HG03520 (cell line): ENCODE results near the gene PEX5L.
"Not testable (repeated sequence)": the region's sequence is repeated elsewhere in the genome, so short reads cannot be mapped to it uniquely, and the experiment has no call there.

ENCODE experiments used
- ATAC-seq: cut with Tn5 transposase; IDR thresholded peaks from one replicate; pipeline ENCODE4 v1.9.1; 2021; ENCODE audit warnings: mild to moderate bottlenecking, moderate library complexity; ENCODE audit not compliant: unreplicated experiment

The PEX5L gene

GRCh38 chr3:180036671-180037455, at the start of gene PEX5L:
Gene PEX5L (minus strand): TSS chr3:180036937. CDS start chr3:180036599, 338 bp downstream.
- peak; percentile 82 for ATAC-seq

- ATAC-seq = no peak
Measured at GRCh38 chr3:180085122-180085710, 48.5 kb upstream of the PEX5L start.

GRCh38 chr3:180082699-180083098, 46.0 kb upstream of the PEX5L start:
- no peak for ATAC-seq

- no peak for ATAC-seq
Measured at GRCh38 chr3:180078592-180078991, 41.9 kb upstream of the PEX5L start.

GRCh38 chr3:180073561-180073960, 36.8 kb upstream of the PEX5L start:
- ATAC-seq = no peak

GRCh38 chr3:180072786-180073185, 36.0 kb upstream of the PEX5L start:
- ATAC-seq = no peak

GRCh38 chr3:180070925-180071324, 34.2 kb upstream of the PEX5L start:
- ATAC-seq = no peak

- ATAC-seq = no peak
Measured at GRCh38 chr3:180068023-180068422, 31.3 kb upstream of the PEX5L start.

- no peak for ATAC-seq
Measured at GRCh38 chr3:180066598-180066997, 29.9 kb upstream of the PEX5L start.

- ATAC-seq = no peak
Measured at GRCh38 chr3:180063783-180064182, 27.0 kb upstream of the PEX5L start.

GRCh38 chr3:180062771-180063170, 26.0 kb upstream of the PEX5L start:
- ATAC-seq = no peak

- ATAC-seq = no peak
Measured at GRCh38 chr3:180059356-180059755, 22.6 kb upstream of the PEX5L start.

GRCh38 chr3:180058238-180058637, 21.5 kb upstream of the PEX5L start:
- ATAC-seq = no peak

GRCh38 chr3:180055656-180056055, 18.9 kb upstream of the PEX5L start:
- not testable (repeated sequence) for ATAC-seq

- ATAC-seq = no peak
Measured at GRCh38 chr3:180049391-180049790, 12.7 kb upstream of the PEX5L start.

GRCh38 chr3:180048840-180049239, 12.1 kb upstream of the PEX5L start:
- no peak for ATAC-seq

- peak; percentile 85 for ATAC-seq
Measured at GRCh38 chr3:180048103-180048502, 11.4 kb upstream of the PEX5L start.

- no peak for ATAC-seq
Measured at GRCh38 chr3:180040966-180041365, 4.2 kb upstream of the PEX5L start.

GRCh38 chr3:180036092-180036670, 556 bp downstream of the PEX5L start:
- ATAC-seq = peak; percentile 35

GRCh38 chr3:180026997-180027396, 9.7 kb downstream of the PEX5L start:
- no peak for ATAC-seq

- peak; percentile 89 for ATAC-seq
Measured at GRCh38 chr3:180018543-180018942, 18.2 kb downstream of the PEX5L start.

- ATAC-seq = no peak
Measured at GRCh38 chr3:180017846-180018245, 18.9 kb downstream of the PEX5L start.
